ENCODE data around the gene ZSCAN22.
A peak's percentile ranks its signal among the peaks of the same experiment; 100 is the strongest.
"Not testable (repeated sequence)": the region's sequence is repeated elsewhere in the genome, so short reads cannot be mapped to it uniquely, and the experiment has no call there.

ZSCAN22 gene

DNA sequence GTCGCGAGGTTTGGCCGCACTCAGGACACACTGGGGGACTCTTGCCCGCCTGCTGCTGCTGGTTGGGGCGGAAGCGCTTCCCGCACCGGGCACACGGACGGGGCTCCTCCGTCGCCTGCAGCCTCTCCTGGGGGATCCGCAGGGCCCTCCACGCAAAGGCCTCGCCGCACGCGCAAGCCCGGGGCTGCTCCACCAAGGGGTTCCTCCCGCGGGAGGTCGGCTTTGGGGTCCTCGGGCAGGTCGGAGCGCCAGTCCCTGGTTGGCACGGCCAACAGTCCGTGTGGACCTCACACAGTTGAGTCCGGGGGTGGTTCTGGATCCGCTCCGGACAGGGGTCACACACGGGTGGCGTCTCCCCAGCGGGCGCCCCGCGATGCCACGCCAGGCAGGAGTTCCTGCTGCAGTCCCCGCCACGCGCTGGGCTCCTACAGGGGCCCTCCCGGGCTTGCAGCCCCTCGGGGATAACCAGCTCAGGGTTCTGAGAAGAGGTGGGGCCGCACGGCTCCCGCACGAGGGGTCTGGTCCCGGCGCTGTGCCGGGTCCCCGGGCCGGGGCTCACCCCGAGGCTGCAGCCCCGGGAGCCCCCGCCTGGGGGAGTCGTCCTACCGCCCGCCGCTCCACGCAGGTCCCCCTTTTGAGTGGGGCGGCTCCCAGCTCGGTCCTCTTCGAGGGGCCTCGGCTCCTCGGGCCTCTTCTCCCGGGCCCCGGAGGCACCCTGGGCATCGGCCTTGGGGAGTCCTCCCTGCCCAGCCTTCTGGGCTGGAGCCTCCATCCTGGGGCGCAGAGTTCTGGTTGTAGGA lies 42.0 kb downstream of the ZSCAN22 start:
- no peak for DNase-seq (ENCODE audit: extremely low read depth in 1 of 2, low read depth in 1 of 2)

DNA sequence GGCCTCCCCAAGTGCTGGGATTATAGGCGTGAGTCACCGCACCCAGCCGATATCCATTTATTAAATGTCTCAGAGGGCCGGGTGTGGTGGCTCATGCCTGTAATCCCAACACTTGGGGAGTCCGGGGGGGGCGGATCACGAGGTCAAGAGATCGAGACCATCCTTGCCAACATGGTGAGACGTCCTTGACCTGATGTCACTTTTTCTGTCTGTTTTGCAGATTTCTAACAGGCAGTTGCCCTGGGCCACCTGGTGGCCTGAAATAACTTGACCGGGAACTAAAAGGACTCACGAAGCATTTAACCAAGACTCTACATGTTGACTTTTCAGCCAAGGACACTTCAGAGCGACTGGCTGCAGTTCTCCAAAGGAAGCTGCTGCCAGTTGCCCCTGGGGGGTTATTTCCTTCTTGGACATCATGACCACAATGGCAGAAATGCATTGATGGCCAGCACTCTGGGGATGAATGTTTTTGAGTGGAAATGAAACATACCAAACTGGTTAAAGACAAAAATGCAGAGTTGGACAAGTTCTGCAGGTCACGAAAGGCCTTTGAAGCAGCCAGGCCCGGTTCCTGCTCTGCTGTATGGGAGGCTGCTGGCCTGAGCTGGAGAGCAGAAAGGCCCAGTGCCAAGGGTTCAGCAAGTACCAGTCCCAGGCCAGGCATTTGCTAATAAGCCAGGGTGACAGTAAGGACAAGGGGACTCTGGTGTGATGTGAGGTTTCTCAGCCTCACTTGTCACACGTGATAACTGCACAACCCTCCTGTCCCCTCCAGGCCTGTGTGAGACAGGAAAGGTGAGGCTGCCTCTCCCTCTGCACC lies 45.7 kb downstream of the ZSCAN22 start:
- DNase-seq (ENCODE audit: extremely low read depth in 1 of 2, low read depth in 1 of 2) = no peak

DNA sequence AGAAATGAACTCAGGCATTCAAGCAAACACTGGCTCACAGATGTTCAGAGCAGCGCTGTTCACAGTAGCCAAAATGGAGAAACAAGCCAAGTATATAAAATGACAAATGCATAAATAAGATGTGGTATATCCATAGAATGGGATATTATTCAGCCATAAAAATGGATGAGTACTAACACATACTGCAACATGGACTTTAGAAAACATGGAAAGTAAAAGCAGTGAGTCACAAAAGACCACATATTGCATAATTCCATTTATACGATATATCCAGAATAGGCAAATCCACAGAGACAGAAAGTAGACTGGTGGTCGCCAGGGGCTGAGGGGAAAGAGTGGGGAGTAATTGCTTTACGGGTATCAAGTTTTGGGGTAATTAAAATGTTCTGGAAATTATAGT lies 47.4 kb downstream of the ZSCAN22 start:
- no peak for DNase-seq (ENCODE audit: extremely low read depth in 1 of 2, low read depth in 1 of 2)

DNA sequence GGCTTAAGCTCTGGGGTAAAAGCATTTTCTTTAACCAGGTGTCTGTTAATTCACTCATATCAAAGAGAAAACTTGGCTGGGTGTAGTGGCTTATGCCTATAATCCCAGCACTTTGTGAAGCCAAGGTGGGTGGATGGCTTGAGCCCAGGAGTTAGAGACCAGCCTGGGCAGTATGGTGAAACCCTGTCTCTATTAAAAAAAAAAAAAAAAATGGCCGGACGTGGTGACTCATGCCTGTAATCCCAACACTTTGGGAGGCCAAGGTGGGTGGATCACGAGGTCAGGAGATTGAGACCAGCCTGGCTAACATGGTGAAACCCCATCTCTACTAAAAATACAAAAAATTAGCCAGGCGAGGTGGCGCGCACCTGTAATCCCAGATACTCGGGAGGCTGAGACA lies 49.9 kb downstream of the ZSCAN22 start:
- DNase-seq (ENCODE audit: extremely low read depth in 1 of 2, low read depth in 1 of 2) = not testable (repeated sequence)

DNA sequence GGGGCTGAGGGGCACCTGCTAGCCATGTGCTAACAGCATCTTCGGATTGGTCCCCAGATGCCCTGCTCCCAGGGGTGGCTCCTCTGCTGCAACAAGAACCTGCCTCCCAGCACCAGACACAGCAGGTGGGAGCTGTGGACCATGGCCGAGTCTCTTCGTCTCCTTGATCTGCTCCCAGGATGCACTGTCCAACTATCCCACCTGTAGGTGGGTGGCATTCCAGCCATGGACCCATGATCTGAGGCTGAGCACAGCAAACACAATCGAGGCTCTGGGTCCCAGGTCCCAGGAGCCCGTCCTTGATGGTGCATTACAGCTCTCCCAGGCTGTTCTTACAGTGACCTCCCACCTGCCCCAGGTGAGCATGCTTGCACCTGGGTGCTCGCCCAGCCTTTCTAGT lies 52.5 kb downstream of the ZSCAN22 start:
- no peak for DNase-seq (ENCODE audit: extremely low read depth in 1 of 2, low read depth in 1 of 2)

DNA sequence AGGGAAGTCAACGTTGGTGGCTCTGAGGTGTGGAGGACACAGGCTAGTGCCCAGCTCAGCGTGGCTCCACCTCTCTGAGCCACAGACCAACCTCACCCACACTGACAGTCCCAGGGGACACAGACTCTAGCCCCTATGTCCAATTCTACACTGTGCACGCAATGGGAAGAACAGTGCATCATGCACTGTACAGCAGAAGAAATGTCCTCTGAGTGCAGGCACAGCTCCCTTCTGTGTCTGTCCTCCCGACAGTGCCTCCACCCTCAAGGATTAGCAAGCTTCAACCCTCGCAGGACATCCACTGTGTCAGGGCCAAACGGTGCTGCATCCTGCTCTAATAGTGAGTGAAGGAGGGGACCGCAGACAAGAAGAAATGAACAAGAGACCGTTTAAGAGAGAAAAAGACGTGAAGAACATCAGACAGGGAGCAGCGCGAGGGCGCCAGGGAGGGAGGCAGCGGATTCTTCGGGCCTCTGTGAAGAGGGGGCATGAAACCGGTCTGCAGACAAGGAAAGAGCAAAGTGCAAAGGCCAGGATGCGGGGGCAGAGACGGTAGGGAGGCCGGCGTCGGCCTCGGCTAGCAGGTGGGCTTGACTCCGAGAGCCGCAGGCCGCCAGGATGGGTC lies 53.4 kb downstream of the ZSCAN22 start:
- DNase-seq (ENCODE audit: extremely low read depth in 1 of 2, low read depth in 1 of 2) = no peak

DNA sequence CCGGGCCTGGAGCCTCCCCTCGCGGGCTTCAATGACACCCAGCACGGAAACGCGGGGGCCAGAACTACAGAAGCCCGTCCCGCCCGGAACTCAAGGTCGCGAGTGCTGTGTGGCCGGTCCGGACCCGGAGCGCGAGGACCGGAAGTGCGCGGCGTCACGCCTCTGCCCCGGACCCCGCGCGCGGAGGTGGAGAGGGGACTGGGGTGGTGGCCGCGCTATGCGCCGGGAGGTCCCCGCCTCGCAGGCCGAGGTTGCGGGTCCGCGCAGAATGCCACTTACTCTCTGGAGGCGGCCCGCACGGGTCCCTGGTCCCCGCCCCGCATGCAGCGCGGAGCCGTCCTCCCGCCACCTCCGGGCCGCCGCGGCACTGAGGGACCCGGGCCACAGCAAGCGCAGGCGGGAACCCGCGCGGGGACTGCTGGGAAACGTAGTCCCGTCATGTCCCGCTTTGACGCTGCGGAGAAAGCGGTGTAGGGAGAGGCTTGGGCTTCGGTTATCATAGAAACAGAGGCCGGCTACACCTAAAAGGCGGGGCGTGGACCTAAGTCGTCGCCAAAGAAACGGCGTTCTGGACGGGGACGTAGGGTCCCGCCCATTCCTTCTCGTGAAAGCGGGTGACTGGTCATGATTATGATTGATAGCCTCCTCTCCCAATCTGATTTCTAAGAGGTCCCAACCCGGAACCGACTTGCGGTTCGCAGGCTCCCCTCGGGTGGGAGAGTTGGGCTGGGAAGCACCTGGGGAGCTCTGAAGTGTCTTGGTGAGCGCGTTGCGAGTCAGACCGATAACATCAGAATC lies 54.1 kb downstream of the ZSCAN22 start, which contains the start of gene ZNF837:
TSS of gene ZNF837 (minus strand) at position 369 of the 798 bp plus-strand sequence. CDS start 11,698 bp downstream, outside the sequence.
- peak; percentile 95 to 96 for DNase-seq (ENCODE audit: extremely low read depth in 1 of 2, low read depth in 1 of 2)

DNA sequence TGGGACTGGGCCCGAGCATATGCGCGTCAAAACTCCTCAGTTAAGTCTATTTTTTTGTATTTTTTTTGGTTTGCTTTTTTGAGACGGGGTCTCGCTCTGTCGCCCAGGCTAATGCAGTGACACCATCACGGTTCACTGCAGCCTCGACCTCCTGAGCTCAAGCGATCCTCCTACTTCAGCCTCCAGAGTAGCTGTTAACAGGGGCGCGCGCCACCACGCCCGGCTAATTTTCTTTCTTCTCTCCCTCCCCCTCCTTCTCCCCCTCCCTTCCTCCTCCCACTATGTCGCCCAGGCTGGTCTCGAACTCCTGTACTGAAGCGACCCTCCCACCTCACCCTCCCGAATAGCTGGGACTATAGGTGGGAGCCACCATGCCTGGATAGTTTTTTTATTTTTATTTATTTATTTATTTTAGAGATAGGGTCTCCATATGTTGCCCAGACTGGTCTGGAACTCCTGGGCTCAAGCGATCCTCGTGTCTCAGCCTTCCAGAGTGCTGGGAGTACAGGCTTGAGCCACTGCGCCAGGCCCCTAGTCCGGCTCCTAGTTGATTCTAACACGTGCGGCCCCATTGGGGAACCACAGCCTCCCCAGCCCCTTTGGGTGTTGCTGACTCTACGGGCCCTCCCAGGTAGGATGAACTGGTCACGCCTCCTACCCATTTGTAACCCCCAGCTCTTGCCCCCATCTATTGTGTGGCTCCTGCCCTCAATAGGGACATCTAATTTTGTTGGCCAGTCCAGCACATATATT lies 54.8 kb downstream of the ZSCAN22 start:
- DNase-seq (ENCODE audit: extremely low read depth in 1 of 2, low read depth in 1 of 2) = no peak

DNA sequence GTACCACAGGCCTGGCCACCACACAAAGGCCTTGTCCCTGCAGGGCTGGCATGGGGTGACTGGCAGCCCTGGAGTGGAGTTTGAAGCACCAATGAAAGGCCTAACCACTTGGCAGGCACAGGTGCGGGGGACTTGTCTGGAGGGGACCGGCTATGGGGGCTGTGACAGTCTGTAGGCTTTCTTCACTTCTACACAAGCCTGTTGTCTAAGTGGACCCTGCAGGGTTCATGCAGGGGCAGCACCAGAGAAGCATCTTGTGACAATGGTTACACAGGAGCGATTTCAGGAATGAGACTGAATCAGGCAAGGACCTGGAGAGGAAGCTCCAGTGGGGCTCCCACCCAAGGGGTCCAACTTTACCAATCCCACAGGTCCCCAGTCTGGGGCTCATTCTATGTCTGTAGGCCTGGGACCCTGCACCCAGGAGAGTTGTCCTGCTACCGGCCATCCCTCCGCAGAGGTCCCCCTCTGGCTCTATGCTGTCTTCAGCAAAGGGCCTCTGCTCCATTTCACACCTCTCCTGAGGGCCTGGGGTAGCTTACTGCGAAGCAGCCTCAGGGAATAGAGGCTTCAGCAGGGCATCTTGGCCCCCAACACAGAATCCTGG lies 56.3 kb downstream of the ZSCAN22 start:
- DNase-seq (ENCODE audit: extremely low read depth in 1 of 2, low read depth in 1 of 2) = no peak

DNA sequence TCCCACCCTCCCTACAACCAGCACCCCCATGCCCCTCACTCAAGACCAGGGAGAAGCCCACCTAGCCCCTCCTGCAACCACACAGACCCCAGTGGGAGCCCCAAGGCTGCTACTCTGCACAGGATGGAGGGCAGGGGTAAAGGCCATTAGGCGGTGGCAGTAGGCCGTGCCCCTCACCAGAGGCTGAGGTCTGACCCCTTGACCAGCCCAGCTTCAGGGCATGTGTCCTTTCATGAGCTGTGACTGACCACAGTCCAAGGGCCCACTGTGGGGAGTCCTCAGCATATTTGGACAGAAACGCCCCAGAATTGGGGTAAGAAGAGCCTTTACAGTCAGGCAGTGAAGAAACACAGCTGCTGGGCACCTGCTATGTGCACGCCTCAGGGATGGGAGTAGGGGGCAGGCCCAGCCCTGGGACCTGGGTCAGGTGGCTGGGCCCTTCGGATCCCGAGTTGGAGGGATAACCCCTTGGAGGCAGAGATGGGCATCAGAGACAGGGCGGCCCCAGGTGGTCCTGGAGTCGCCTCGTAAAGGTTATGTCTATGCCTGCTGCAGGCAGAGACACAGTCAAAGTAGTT lies 58.6 kb downstream of the ZSCAN22 start:
- DNase-seq (ENCODE audit: extremely low read depth in 1 of 2, low read depth in 1 of 2) = no peak

DNA sequence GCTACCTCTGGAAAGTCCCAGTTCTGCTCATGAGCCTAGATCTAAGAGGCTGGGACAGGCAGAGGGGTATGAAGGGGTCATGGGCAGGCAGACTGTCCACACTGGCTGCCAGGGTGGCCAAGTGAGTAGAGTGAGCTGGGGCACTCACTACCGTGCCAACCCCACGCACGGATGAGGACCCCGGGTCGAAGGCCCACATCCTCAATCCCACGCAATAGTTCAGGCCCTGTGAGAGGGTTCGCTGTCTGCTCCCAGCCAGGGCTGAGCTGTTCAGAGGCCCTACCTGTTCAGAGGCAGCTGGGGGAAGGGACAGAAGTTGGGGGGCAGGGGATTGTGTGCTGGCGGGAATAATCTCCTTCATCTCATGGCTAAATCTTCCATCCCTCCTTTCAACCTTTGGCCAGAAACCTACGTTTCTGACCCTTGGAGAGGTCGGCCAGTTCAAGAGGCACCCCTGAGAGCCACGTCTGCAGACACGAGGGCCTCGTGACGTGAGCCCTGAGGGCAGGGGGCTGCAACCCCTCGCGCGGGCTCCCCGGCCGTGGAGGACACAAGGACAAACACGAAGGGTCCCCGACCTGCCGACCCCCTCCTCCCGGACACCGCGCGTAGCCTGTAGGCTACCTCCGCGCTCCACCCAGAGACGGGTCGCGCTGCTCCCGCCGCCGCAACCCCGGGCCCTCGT lies 59.2 kb downstream of the ZSCAN22 start:
- DNase-seq (ENCODE audit: extremely low read depth in 1 of 2, low read depth in 1 of 2) = no peak

DNA sequence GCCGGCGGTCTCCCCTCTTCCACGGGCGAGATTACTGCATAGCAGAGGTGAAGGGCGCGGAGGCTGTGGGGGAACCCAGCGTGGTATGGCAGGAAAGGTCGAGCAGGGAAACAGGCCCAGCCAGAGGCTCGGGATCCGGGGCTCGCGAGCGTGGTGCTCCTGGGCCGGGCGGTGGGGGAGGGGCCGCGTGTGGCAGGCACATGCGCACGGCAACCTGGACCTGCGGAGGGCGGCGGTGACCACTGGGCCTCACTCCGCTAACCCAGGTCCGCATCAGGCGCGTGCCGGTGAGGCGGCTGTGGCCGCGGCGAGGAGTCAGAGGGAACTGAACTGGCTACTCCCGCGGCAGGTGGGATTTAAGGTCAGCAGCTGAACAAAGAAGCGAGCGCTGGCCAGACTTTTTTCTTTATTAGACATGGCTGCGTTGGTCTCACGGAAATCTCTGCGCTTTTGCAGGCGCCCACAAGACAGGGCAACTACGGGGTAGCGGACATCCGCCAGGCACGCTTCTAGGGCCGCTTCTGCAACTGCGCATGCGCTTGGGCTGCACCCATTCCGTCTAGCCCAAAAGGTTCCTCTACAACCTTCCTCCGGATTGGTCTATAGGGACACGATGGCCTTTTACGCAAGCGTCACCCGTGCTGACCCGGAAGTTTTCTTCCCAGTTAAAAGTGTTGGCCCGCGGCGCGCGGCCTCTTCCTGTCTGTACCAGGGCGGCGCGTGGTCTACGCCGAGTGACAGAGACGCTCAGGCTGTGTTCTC lies 60.0 kb downstream of the ZSCAN22 start, which contains the start of gene RPS5:
TSS of gene RPS5 (plus strand) at position 694 of the 762 bp plus-strand sequence. CDS start 869 bp downstream, outside the sequence.
- DNase-seq (ENCODE audit: extremely low read depth in 1 of 2, low read depth in 1 of 2) = peak; percentile 89 to 92

DNA sequence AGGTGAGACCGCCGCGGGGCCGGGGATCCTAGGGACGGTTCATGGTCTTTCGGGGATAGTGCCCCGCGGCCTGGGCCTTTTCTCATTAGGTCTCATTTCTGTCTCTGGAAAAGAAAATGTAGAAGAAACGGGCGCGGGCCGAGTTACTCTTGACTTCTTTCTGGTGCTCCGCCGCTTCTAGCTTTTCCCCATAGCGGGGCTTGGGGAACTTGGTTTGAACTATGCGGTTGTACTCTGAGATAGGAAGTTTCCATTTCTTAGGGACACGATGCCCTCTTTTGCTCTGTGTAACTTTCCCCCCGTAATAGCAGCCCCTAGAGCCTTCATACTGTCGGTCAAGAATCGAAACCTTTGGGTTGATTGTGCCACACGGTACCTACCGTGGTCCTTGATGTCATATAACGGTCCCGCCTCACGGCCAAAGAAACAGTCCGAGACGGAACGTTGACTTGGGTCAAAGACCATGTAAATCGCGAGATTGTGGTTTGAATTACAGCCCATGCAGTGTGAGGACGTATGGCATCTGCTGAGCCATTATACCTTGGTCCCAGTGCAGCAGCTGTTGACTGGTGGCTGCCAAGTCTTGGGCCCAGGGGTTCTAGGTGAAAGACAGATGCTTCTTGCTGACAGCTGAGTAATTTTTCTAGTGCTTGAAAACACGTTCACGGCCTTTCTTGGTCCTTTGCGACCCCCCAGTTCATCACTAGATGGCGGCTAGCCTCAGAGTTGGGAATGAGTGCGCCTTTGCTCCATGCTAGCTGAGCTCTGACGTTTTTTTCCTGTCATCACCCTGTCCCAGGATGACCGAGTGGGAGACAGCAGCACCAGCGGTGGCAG lies 60.8 kb downstream of the ZSCAN22 start:
- no peak for DNase-seq (ENCODE audit: extremely low read depth in 1 of 2, low read depth in 1 of 2)

DNA sequence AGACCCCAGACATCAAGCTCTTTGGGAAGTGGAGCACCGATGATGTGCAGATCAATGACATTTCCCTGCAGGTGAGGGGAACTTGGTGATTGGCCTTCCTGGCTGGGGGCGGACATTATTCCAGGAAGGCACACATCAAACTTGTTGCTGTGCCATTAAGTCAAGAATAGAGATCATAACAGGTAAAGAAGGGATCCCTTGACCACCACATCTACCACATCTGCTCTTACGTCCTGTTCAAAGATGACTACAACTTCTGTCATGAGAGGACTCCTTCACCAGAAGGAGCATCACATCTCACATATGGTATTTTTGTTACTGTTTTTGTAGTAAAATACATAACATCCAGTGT lies 61.4 kb downstream of the ZSCAN22 start:
- DNase-seq (ENCODE audit: extremely low read depth in 1 of 2, low read depth in 1 of 2) = no peak

Data from activated CD8-positive, alpha-beta memory T cell treated with anti-CD3 and anti-CD28 coated beads for 1 hour (primary cell).